ENCODE measurements around the gene C11orf71.

Gene C11orf71

DNA sequence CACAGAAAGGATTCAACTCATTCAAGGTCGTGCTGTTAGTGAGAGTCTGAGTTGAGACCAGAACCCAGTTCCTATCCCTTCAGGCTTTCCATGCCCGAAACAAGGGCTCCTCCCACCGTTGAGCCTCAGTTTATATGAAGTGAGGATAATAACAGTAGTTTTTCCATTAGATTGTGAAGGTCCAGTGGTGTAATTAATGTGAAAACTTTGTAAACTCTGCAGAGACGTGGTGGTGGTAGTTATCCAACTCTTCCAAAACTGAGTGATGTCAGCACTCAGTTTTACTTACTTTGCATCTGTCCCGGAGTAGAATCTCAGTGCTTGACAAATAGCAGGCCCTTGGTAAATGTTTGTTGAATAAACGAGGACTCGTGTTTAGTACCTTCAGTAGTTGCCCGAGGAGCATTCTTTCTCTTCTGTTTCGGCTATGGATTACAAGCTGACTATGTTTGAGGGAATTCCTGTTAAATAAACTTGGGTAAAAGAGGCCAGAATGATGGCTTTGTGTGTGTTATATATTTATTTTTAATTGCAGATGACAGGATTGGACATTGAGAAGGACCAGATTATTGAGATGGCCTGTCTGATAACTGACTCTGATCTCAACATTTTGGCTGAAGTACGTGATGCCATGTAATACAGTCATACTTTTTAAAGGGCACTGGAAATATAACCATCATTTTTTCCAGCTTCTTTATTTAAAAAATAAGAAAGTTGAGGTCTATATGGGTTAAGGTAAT lies 40.0 kb upstream of the C11orf71 start:
- no peaks in the 10 kb centered on the region for H3K27me3 ChIP-seq

DNA sequence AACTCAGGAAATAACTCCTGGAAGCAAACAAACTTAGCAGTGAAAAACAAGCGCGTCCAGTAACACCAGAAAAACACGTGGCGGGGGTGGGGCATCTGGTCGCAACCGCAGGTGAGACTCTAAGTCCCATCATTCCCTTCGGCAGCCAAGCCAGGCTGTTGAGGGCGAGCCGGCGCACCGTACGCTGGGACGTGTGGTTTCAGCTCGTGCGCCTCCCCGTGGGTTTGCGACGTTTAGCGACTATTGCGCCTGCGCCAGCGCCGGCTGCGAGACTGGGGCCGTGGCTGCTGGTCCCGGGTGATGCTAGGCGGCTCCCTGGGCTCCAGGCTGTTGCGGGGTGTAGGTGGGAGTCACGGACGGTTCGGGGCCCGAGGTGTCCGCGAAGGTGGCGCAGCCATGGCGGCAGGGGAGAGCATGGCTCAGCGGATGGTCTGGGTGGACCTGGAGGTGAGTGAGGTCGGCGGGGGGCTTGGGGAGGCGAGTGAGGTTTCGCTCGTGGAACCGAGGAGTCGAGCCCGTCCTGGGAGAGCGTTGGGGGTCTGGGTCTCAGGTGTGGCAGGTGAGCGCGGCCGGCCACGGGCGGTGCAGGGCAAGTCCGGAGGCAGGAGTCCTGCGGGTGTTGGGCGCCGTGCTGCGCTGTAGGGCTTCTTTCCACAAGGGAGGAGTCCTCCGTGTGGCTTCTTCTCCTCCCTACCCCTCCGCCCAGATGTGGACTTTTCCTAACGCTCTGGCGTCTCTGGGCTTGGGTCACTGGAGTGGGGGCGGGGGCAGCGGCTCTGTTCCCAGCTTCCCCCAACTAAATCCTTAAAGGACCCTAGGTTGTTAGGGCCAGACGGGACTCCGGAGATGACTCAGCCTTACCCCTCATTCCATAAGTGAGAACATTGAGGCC lies 39.2 kb upstream of the C11orf71 start, which contains the start of gene REXO2:
Gene REXO2, plus strand, starts transcription at position 239 of the 892 bp plus-strand sequence. Its CDS starts 62 bp downstream, at position 301.
- peaks cover 8 to 28% (median 11%) of the 10 kb centered on the region in 11 experiments; a peak in 21 of 22 replicates for H3K36me3 ChIP-seq
- H3K4me2 ChIP-seq: peak within 1 kb of the TSS; percentile 83 to 91 (median 87)
- H3K9me3 ChIP-seq (replicated peaks in 1 of 11): no peaks in the 10 kb centered on the region
- H4K20me1 ChIP-seq: peaks cover 0 to 30% (median 0%) of the 10 kb centered on the region in 11 experiments; a peak in 6 of 22 replicates
- H3K27me3 ChIP-seq: no peaks in the 10 kb centered on the region
- peak within 1 kb of the TSS; percentile 70 to 89 (median 83) for H3K9ac ChIP-seq
- H3K27ac ChIP-seq: peak within 1 kb of the TSS; percentile 14 to 79 (median 71); a peak in 21 of 22 replicates
- H3K4me3 ChIP-seq: peak within 1 kb of the TSS; percentile 78 to 98 (median 91)
- H3K4me1 ChIP-seq: peaks cover 18 to 29% (median 24%) of the 10 kb centered on the region in 10 experiments
- no peak for TF ChIP-seq Cebpa-rat (IDR thresholded peaks at IDR 0.05)

More for the DNA sequence above, 40.0 kb upstream of the C11orf71 start:
- Histone ChIP-seq H3K36me3 (peaks cover 12 to 36% (median 18%) of the 10 kb centered on the region in 11 experiments; a peak in 21 of 22 replicates), H3K4me1 (peaks cover 18 to 25% (median 24%) of the 10 kb centered on the region in 10 experiments), H3K4me2 (peak overlapping the region; percentile 83 to 91 (median 87)), H3K27ac (peak overlapping the region; percentile 14 to 79 (median 71); a peak in 19 of 22 replicates), H4K20me1 (peaks cover 0 to 30% (median 0%) of the 10 kb centered on the region in 11 experiments; a peak in 6 of 22 replicates), H3K9ac (peak overlapping the region; percentile 70 to 89 (median 83)), H3K9me3 (replicated peaks in 1 of 11) (no peaks in the 10 kb centered on the region), H3K4me3 (peak overlapping the region; percentile 78 to 98 (median 91))
- TF ChIP-seq Cebpa-rat (IDR thresholded peaks at IDR 0.05): no peak

DNA sequence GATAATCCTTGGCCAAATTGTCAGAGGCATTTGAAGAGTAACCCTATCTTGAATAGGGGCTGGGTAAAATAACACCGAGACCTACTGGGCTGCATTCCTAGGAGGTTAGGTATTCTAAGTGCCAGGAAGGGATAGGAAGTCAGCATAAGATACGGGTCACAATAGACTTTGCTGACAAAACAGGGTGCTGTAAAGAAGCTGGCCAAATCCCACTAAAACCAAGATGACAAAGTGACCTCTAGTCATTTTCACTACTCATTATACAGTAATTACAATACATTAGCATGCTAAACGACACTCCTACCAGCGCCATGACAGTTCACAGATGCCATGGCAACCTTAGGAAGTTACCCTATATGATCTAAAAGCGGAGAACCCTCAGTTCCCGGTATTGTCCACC lies 38.0 kb upstream of the C11orf71 start:
- H3K27me3 ChIP-seq: no peaks in the 10 kb centered on the region
- 0 out of 20 replicates have a peak overlapping the region, but pooled peaks of 1 of the 10 experiments have one; percentile 96 for H3K4me3 ChIP-seq
- no peaks in the 10 kb centered on the region for H3K9me3 ChIP-seq (replicated peaks in 1 of 11)
- peak overlapping the region; percentile 66 to 91 (median 87); a peak in 16 of 22 replicates for H3K4me2 ChIP-seq
- H3K27ac ChIP-seq: no peak overlapping the region
- H3K9ac ChIP-seq: no peak overlapping the region
- peaks cover 0 to 27% (median 0%) of the 10 kb centered on the region in 11 experiments; a peak in 6 of 22 replicates for H4K20me1 ChIP-seq
- no peak for TF ChIP-seq Cebpa-rat (IDR thresholded peaks at IDR 0.05)
- H3K4me1 ChIP-seq: peaks cover 18 to 32% (median 24%) of the 10 kb centered on the region in 10 experiments
- H3K36me3 ChIP-seq: peaks cover 0 to 16% (median 0%) of the 10 kb centered on the region in 11 experiments; a peak in 6 of 22 replicates

DNA sequence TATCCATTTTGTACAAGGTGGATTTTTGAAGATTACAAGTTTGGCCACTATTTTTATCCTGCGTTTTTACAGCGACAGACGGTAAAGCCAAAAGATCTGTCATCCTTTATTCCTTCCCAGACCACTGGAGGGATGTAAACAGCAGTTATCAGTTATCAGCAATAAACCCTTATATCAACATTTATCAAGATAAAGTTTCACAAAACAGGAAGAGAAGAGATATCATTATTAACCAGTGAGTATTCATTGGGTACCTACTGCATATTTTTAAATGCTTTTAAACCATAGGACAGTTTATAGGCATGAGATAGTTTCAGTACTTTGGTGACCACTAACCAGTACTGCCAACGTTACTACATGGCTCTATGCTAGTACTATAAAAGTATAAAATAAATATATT lies 33.1 kb upstream of the C11orf71 start:
- Histone ChIP-seq H3K36me3 (0 out of 22 replicates have a peak, but pooled peaks cover 0 to 3% (median 0%) of the 10 kb centered on the region in 11 experiments), H3K9me3 (replicated peaks in 1 of 11) (no peaks in the 10 kb centered on the region), H3K27ac (no peak overlapping the region), H3K27me3 (no peaks in the 10 kb centered on the region), H3K9ac (no peak overlapping the region), H3K4me3 (no peak overlapping the region), H3K4me2 (no peak overlapping the region), H4K20me1 (no peaks in the 10 kb centered on the region), H3K4me1 (peaks cover 0 to 9% (median under 1%) of the 10 kb centered on the region in 10 experiments; a peak in 9 of 20 replicates)
- TF ChIP-seq Cebpa-rat (IDR thresholded peaks at IDR 0.05): no peak

DNA sequence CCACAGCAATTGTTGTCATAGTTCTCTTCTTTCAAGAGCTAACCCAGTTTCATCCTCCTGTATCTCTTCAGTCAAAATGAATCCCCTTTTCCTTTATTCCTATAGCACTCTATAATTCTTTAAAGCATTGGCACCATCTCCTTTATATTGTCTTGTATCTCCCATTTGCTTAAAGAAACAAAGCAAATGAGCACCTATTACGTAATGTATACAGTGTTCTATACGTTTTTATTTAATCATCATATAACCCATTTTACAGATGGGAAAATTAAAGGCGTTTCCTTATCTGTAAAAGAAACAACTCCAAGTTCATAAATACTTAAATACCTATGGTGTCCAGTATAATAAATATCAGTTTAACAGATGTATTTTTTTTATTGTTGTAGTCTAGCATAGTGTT lies 32.6 kb upstream of the C11orf71 start:
- Histone ChIP-seq H3K36me3 (0 out of 22 replicates have a peak, but pooled peaks cover 0 to 3% (median 0%) of the 10 kb centered on the region in 11 experiments), H3K27me3 (no peaks in the 10 kb centered on the region), H3K4me3 (no peak overlapping the region), H3K9ac (no peak overlapping the region), H3K4me2 (no peak overlapping the region), H4K20me1 (no peaks in the 10 kb centered on the region), H3K9me3 (replicated peaks in 1 of 11) (no peaks in the 10 kb centered on the region), H3K4me1 (peaks cover 0 to 9% (median 0%) of the 10 kb centered on the region in 10 experiments; a peak in 2 of 20 replicates), H3K27ac (no peak overlapping the region)
- no peak for TF ChIP-seq Cebpa-rat (IDR thresholded peaks at IDR 0.05)

DNA sequence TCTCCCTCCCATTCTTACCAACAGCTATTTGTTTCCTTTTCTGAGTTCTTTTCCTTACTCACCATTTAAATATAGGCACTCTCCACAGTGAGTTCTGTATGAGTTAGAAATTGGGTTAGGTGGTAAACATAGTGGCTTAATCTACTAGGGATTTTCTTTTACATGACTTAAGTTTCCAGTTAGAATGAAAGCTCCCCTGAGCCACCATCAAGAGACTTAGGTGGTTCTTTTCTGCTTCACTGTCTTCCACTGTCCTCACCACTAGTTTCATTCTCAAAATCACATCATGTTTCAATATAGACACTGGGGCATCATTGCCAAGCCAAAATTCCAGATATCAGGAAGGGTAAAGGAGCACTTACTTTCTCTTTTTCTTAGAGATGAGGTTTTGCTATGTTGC lies 30.0 kb upstream of the C11orf71 start:
- Histone ChIP-seq H3K9ac (no peak overlapping the region), H4K20me1 (no peaks in the 10 kb centered on the region), H3K9me3 (replicated peaks in 1 of 11) (peaks cover 0 to 6% (median 4%) of the 10 kb centered on the region in 11 experiments; a peak in 7 of 22 replicates), H3K4me1 (peaks cover 0 to 9% (median 0%) of the 10 kb centered on the region in 10 experiments; a peak in 2 of 20 replicates), H3K27ac (no peak overlapping the region), H3K4me2 (no peak overlapping the region), H3K36me3 (peaks cover 0 to 16% (median 11%) of the 10 kb centered on the region in 11 experiments; a peak in 18 of 22 replicates), H3K27me3 (no peaks in the 10 kb centered on the region), H3K4me3 (no peak overlapping the region)
- TF ChIP-seq Cebpa-rat (IDR thresholded peaks at IDR 0.05): no peak

DNA sequence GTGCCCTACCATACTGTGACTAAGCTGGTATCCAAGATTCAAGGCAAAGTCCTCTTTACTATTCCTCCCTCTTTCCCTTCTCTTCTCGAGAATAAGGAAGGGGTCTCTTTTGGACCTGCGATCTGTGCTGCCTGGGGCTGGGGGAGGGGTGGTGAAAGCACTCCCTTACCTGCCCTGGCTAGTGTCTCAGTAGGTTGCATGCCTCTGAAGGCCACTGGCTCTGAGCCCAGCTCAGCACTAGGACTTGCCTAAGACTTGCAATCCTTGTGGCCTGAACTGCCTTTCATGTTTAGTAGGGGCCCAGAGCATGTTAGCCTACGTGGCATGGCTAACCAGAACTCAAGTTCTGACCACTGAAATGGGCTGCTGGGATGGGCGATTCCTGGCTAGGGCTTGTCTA lies 26.0 kb upstream of the C11orf71 start:
- H3K9me3 ChIP-seq (replicated peaks in 1 of 11): peaks cover 0 to 31% (median 15%) of the 10 kb centered on the region in 11 experiments; a peak in 15 of 22 replicates
- TF ChIP-seq Cebpa-rat (IDR thresholded peaks at IDR 0.05): no peak
- no peak overlapping the region for H3K9ac ChIP-seq
- no peak overlapping the region for H3K4me2 ChIP-seq
- H3K4me1 ChIP-seq: no peaks in the 10 kb centered on the region
- H3K27ac ChIP-seq: no peak overlapping the region
- peaks cover 0 to 30% (median 16%) of the 10 kb centered on the region in 11 experiments; a peak in 18 of 22 replicates for H3K36me3 ChIP-seq
- H4K20me1 ChIP-seq: no peaks in the 10 kb centered on the region
- H3K4me3 ChIP-seq: no peak overlapping the region
- H3K27me3 ChIP-seq: no peaks in the 10 kb centered on the region

DNA sequence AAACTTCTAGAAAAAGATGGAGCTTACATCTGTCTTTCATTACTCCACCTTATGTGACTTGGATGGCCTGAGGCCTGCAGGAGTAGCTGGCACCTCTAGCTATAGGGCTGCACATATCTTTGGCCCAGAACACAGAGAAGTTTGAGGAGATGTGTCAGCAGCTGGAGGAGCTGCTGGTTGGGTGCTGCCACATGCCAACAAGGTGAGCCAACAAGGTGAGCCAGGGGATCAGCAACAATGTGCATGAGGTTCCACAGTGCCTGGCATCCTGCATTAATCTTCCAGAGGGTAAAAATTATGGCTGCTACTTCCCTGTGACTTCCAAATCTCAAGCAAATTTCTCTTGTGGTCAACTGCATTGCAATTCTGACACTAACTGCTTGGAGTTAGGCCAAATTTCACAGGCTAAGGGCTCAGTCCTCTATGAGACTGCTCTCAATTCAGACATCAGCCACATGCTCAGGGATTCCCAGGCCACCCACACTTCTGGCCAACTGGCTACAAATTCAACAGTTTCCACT lies 16.2 kb upstream of the C11orf71 start:
- TF ChIP-seq Cebpa-rat (IDR thresholded peaks at IDR 0.05): no peak
- peaks cover 19 to 72% (median 41%) of the 10 kb centered on the region in 11 experiments for H3K36me3 ChIP-seq
- no peak overlapping the region for H3K27ac ChIP-seq
- H3K4me1 ChIP-seq: peaks cover 0 to 14% (median 2%) of the 10 kb centered on the region in 10 experiments; a peak in 7 of 20 replicates
- H3K4me3 ChIP-seq: no peak overlapping the region
- no peak overlapping the region for H3K9ac ChIP-seq
- H3K4me2 ChIP-seq: no peak overlapping the region
- 0 out of 22 replicates have a peak, but pooled peaks cover 0 to 4% (median 0%) of the 10 kb centered on the region in 11 experiments for H3K9me3 ChIP-seq (replicated peaks in 1 of 11)
- H4K20me1 ChIP-seq: no peaks in the 10 kb centered on the region
- H3K27me3 ChIP-seq: no peaks in the 10 kb centered on the region

All from BLaER1 treated with 17β-estradiol and CSF1 and Interleukin-3, amounts not matched to agents 10 nM and 100 nM (cell line).